ENCODE measurements around the gene SCUBE1.

DNA sequence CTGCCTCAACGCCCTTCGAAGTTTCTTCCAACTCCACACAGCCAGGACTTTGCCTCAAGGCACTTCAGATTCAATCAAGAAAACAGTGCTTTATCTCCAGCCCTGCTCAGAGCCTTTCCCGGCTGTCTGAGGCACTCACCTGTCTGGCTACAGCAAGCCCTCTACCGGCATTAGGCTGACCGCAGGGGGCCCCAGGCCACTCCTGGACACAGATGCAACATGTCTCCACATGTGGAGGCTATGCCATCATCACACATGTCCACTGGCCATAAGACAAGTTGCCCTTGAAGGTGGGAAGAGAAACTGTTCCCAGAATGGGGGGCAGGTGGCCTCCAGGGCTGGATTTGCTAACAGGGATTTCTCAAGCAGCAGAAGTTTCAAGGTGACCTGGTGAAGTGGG, 10.0 kb downstream of the SCUBE1 start:
- TF ChIP-seq, protein P1, sequence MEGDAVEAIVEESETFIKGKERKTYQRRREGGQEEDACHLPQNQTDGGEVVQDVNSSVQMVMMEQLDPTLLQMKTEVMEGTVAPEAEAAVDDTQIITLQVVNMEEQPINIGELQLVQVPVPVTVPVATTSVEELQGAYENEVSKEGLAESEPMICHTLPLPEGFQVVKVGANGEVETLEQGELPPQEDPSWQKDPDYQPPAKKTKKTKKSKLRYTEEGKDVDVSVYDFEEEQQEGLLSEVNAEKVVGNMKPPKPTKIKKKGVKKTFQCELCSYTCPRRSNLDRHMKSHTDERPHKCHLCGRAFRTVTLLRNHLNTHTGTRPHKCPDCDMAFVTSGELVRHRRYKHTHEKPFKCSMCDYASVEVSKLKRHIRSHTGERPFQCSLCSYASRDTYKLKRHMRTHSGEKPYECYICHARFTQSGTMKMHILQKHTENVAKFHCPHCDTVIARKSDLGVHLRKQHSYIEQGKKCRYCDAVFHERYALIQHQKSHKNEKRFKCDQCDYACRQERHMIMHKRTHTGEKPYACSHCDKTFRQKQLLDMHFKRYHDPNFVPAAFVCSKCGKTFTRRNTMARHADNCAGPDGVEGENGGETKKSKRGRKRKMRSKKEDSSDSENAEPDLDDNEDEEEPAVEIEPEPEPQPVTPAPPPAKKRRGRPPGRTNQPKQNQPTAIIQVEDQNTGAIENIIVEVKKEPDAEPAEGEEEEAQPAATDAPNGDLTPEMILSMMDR (IDR thresholded peaks at IDR 0.05; ENCODE audit: extremely low read depth in 1 of 2, insufficient read depth in 1 of 2, low read depth in 1 of 2, low read length in 2 of 2), result no peak
- TF ChIP-seq POLR2AphosphoS5 (IDR thresholded peaks at IDR 0.05; ENCODE audit: insufficient read depth, low read depth, low read length) (no peak), POLR2A (IDR thresholded peaks at IDR 0.05; ENCODE audit: low read depth, low read length) (no peak), EZH2 (IDR thresholded peaks at IDR 0.05; ENCODE audit: borderline replicate concordance, low read depth, low read length, severe bottlenecking) (no peak)
- TF ChIP-seq, protein P2, sequence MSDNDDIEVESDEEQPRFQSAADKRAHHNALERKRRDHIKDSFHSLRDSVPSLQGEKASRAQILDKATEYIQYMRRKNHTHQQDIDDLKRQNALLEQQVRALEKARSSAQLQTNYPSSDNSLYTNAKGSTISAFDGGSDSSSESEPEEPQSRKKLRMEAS (IDR thresholded peaks at IDR 0.05; ENCODE audit: insufficient read depth, insufficient read length), result no peak

Data from endothelial cell of umbilical vein (primary cell).